T-helper 2 cell (primary cell): ENCODE results near the gene TSPAN11.
A peak's percentile ranks its signal among the peaks of the same experiment; 100 is the strongest.

Experiments
- DNase-seq, 5 experiments: peaks; one replicate each; pipeline versions ENCODE4 v3.0.0 to v3.0.0-alpha.2; 2012 to 2022

Gene TSPAN11

DNA sequence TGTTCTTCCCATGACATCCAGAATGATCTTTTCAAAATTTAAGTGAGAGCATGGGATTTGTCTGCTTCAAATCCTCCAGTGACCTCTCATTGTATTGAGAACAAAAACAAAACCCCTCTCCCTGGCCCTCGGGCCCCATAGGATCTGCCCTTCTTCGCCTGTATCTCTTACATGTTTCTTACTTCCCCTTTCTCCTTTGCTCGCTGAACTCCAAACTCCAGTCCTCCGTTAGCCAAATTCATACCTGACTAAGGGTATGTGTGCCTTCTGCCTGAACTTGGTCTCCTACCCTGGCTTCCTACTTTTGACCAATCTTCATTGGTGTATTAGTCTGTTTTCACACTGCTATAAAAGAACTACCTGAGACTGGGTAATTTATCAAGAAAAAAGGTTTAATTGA, 13.2 kb upstream of the TSPAN11 start:
- no peak for DNase-seq

DNA sequence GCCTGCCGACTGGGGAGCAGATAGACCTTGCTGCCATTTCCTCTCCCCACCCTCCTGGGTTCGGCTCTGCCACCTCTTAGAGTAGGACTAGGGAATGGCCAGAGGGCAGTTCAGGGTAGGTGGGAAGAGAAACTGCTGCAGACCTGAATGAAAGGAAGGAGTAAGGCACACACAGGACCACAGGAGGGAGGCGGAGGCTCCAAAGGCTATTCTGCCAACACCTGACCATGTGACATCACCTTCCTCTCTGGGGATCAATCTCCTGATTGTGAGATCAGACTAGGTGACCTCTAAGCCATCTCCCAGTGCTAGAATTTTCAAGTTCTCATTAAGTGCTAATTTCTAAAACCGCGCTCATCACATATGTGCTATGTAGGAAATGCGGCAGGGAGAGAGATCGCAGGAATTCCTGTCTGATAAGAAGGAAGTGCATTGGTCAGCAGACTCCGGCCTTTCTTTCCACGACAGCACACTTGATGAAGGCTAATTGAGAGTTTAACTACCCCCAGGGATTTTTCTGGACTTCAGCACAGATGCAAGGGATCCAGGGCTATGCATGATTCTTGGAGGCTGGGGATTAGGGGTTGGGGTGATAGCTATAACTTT, 11.5 kb upstream of the TSPAN11 start:
- no peak for DNase-seq

DNA sequence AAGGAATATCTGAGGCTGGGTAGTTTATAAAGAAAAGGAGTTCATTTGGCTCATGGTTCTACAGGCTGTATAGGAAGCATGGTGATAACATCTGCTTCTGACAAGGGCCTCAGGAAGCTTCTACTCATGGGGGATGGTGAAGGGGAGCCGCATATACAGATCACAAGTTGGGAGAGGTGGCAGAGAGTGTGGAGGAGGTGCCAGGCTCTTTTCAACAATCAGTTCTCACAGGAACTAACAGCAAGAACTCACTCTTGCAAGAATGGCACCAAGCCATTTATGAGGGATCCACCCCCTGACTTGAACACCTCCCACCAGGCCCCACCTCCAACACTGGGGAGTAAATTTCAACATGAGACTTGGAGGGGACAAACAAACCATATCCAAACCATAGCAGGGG, 3.5 kb upstream of the TSPAN11 start:
- DNase-seq = no peak

DNA sequence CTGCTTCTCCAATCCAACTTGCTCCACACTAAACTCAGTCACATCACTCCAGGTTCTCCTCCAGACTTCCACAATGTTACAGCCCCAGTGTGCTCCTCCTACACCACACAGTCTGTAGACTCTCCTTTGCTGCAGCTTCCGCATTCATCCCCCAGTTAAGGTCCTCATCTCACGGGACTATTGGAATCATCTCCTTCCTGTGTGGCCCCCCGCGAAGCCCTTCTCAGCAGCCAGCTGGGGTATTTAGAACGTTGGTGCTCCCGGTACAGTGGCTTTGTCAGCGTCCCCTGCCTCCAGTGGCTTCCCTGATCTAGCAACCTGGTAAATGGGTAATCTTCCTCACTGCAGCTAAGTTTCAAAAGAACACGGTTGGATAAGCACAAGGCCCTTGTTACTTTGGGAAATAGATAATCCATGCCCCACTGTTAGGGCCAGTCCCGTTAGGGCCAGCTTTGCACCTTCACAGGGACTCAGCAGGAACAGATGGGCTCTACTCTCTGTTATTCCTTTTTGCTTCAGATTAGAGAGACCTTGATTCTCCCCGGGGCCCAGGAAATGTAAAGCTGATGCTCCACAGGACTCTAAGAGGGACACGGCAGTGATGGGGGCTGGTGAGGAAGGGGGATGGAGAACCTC, 823 bp upstream of the TSPAN11 start:
- no peak for DNase-seq

DNA sequence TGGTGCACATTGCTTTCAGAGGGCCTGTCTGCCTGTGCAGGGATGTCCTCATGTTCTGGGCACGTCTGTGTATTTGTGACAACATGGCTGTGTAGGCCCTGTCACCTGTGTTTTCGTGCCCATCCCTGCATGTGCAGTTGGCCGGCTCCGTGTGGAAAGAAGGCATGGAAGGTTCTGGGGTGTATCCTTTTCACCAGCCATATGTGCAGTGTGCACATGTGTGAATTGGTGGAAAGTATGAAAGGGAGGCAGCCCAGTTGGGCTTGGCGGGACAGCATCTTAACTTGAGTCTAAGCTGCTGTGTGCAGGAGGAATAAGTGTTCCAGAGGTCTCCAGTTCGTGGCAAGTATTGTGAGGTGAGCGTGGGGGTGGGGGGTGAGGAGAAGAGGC, 669 bp downstream of the TSPAN11 start:
- no peak for DNase-seq

DNA sequence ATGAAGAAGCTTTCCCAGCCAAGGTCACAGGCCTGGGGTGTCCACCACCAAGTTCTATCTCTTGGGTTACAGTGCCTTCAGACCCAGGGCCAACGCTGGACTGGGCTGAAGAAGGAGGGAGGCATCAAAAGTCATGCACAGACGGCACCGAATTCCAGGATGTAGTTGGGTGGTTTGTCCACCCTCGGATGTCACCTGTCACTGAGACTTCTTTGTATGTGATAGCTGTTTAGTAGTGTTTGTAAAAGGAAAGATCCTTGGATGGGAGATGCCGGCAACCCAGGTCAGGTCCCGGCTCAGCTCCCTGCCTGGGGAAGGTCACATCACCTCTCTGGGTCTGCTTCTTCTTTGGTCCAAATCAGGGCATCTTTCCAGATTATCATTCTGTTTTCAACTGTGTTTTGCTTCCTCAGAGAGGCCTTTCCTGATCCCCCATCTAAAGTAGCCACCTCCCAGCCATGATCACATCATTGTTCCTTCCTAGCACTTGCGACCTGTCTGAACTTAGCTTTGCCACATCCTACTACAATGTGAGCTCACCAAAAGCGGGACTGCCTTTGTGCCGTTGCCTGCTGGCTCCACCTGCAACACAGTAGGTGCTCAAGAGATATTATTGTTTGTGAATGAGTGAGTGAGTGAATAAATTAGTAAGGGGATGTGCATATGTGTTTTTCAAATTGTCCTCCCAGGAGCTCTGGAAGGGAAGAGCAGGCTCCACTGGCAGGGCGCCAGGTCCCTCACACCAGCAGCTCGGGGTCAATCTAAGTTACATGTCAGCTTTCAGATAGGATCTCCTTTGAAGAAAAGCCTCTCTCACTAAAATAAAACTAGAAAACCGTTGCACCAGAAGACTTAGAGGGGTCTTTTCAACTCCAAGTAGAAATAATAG, 2.1 kb downstream of the TSPAN11 start:
- DNase-seq = no peak

DNA sequence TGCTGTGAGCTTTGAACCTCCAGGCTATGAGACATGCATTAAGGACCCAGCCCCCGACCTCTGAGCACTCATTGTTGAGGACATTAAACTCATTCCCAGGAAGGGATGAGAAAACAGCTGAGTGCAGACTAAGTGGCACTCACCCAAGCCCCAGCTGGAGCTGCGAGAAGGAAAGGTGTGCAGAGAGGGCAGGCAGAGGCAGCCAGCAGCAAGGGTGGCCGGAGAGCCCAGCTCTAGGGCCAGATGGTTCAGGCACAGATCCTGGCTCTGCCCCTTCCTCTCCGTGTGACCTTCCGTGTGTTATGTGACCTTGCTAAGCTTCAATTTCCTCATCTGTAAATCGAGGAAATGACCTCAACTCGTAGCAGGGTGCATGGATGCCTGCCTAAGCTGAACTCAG, 3.7 kb downstream of the TSPAN11 start:
- no peak for DNase-seq

DNA sequence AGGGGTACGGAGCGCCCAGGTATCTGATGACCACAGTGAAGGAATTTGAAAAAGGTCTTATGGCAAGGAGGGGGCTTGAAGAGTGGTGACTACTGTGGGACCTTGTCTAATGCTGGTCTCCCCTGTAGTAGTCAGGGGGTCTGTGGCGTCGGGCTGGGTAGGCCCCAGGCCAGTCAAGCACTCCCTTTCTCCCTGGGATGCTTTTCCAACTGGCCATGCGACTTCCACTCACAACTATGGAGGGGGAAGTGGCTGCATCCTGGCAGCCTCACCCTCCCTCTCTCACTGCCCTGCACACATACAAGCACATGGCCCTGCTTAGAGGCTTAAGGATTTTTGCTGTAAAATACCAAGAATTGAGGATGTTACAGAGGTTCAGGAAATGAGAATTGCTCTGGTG, 4.1 kb downstream of the TSPAN11 start:
- DNase-seq = no peak

DNA sequence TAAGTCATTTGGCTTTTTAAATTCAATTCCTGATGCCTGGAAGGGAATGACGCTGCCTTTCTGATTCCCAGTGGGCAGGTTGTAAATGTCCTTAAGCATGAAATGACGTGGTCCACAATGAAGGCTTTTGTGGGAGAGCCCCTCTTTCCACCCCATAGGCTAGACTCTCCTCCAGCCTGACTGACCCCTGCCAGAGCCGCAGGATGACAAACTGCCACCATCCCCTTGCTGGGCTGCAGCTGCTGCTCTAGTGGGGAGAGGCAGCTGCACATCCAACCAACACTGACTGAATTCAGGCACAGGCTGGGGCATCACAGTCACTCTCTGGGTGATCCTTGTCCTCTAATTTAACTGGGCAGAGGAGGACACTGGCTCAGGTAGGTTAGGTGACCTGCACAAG, 6.3 kb downstream of the TSPAN11 start:
- DNase-seq = no peak

DNA sequence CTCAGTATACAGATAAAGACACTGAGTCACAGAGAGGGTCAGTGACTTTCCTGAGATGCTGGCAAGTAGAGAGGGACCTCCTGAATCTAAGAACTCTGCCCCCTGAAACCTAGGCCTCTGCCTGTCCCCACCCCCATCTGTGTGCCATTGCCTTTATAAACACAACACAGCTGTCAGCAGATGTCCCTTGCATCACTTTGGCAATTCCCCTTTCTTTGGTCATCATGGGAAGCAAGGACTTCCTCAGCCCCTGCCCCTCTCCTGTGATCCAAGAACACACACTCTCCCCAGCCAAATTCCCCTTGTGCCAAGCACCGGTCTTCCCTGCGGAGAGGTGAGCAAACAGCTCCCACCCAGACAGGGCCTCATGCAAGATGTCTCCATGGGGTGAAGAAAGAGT, 8.3 kb downstream of the TSPAN11 start:
- DNase-seq = no peak

DNA sequence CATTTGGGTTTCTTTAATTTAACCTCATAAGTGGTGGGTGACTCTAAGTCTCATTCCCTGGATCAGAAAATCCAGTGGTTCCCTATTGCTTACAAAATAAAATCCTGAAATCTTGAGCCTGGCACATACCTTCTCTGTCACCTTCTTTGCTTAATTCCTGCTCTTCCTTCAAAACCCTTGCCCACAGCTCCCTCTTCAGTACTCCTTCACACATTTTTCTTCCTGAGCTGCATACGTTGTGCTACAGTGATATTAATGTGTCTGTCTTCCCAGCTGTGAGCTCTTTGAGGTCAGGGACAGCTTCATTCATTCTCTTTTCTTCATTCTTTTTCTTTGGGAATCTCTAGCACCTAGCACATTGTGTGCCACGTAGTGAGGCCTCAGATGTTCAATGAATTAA, 9.5 kb downstream of the TSPAN11 start:
- DNase-seq = no peak

DNA sequence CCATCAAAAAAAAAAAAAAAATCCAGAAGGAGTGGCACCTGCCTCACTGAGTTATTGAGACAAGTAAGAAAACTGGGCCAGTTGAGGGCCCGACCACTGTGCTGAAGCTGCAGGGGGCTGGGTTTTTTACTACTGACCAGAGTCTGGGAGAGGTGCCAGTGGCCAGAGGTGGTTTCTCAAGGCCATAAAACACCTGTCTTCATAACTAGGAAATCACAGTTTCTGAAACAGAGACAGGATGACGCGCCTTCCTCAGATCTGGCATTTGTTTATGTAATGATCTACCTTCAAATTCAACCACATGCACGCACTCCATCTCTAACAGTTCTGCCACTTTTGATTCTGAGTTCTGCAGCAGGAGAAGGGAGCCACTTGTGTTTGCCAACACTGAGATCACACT, 12.7 kb downstream of the TSPAN11 start:
- DNase-seq = no peak

DNA sequence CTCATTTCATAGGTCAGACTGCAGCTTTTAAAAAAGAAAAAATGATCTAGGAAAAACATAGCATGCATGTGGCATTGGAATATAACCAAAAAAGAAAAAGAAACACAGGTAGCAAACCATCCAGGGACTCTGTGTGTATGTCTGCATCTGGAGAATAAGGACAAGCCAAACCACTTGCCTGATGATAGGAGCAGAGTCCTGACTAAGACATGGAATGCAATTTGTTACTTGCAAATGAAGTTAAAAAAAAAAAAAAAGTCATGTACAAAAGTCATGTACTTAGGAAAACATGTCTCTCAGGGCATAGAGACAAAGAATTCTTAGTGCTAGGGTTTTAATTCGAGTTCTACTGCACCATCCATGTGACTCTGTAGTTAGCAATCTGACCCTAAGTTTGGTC, 15.9 kb downstream of the TSPAN11 start:
- no peak for DNase-seq

DNA sequence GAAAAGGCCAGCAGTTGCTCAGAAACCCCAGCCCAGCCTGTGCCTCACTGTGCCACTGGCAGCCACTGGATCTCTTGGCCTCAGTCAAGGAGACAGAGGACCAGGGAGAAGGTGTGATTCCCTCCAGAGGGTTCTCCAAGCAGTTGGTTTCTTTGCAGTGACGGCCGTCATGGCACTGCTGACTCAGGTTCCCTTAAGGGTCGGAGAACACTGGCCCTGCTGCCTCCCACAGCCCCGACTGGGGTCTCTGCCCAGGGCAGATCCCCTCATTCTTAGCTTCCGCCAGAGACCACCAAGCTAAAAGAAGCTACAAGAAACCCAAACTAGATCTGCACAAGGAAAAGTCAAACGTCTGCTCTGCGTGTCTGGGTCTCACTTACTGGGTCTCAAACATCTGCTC, 16.4 kb downstream of the TSPAN11 start:
- DNase-seq = no peak

DNA sequence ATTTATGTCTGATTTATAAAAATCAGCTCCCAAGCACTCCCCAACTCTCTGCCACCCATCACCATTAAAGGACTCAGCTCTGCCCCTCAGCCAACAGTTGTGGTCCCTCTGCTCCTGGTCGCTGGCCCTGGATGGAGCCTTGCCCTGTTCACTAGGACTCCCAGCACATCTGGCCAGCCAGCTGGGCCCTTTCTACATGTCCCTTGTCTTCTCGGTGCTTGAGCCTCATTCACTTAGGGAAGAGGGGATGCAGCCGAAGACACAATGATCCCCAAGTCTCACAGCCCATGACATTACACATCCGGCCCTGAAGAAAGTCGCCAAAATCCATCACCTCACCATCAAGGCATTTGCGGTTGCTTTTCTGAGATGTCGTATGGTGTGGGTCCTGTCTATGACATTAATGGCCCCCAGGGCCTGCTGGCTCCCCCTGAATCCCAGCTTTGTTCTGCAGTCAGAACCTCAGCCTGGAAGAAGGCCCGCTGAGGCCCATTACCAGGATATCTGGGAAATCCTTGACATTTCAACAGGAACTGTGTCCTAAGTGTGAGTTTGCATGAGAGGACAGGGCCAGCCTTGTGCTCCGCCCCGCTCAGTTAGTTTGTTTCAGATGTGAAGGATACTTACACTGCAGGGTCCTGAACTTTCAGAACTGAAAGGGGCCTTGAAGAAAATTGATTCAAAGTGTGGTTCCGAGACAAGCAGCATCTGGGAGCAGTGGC, 19.1 kb downstream of the TSPAN11 start:
- DNase-seq = no peak

DNA sequence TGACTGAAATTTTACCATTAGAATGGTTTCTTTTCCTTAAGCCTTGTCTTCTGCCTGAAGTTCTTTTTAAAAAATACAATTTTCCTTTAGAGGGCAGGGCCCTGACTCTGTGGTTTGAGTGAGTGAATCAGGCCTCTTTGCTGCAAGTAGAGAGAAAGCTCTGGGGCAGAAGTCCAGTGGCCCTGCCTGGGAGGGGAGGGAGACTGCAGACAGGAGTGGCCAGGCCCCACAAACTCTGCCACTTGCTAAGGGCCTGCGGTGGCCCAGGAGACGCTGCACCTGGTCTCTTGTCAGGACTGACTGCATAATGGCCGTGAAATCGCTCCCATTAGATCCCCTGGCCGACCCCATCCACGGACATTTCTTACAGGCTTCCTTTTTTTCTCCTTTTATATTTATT, 25.5 kb downstream of the TSPAN11 start:
- DNase-seq = no peak

DNA sequence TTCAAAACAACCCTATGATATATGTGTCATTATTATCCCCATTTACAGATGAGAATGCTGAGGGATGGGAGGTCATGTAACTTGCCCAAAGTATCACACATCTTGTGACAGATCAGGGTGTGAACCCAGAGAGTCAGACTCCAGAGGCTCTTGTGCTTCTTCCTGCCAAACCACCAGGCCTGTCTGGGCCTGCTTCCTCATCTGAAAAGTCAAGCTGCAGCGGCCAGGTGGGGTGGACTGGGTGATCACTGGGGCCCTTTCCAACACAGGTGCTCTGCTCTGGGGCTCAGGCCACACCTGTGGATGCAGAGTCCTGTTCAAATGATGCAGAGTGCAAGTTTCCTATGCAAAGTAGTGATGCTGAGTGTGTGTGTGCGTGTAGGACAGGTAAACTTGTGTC, 26.7 kb downstream of the TSPAN11 start:
- peak in 1 of 5 experiments; percentile 14 for DNase-seq

DNA sequence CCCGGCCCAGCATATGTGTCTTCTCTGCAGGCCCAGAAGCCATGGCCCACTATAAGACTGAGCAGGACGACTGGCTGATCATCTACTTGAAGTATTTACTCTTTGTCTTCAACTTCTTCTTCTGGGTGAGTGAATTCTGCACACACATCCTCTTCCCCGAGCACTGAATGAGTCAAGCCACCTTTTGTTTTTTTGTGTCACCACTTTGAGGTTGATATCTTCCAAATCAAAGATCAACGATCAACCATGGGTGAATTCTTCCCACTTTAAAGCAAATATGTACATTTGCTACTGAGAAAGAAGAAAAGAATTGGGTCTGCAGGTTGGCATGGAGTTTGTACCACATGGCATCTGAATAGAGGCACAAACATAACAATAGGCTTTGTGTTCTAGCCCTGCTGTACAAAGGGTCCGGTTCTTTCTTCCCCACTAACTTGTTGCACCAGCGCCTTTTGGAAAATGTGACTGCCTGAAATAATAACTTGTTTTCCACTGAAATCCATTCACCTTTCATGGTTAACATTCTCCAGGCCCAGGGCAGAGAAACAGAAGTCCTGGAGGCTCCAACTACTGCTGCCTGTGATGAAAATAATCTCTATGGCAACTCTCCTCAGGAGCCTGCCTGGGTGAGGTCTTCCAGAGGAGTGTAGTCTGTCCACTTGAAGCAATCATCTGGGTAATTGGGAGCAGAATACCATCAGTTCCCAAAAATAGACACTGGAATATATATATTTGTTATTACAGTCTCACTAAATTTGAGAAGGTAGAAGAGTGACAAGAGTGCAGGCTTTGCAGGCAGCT, 27.6 kb downstream of the TSPAN11 start:
- peak in 1 of 5 experiments; percentile 83 for DNase-seq

DNA sequence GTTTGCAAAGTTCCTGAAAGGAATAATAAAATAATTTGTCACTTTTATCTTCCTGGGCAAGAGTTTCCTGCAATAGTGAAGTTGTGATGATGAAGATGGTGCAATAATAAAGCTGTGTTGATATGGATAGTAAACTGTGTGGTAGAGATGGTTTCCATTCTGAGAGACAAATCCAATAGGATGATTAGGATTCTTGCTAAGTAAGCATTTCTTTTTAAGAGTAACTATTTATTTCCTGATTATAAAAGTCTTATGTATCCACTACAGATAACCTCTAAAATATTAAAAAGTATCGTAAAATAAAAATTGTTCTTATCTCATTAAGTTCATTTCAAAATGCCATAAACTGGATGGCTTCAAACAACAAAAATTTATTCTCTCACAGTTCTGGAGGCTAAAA, 28.7 kb downstream of the TSPAN11 start:
- DNase-seq = no peak

DNA sequence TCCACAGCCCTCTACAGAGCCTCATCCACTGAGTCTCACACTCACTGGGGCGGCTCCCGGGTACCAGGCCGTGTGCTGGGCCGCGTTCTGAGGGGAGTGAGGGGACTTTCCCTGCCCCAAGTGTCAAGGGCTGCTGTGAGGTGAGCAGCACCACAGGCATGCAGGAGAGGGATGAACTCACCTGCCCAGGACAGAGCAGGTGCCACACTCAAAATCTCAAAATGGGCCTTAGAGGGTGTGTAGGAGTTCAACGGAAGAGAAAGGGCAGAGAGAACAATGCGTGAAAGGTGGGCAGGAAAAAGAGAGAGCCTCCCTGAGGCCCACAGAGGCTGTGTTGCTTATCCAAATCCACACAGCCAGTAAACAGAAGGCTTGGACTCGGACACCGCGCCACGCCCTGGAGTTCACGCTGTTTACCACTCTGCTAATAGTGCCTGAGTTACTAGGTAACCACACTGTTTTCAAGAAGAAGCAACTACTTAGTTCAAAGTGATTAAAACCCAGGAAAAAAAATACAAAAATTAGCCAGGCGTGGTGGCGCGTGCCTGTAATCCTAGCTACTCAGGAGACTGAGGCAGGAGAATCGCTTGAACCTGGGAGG, 32.7 kb downstream of the TSPAN11 start:
- no peak for DNase-seq

DNA sequence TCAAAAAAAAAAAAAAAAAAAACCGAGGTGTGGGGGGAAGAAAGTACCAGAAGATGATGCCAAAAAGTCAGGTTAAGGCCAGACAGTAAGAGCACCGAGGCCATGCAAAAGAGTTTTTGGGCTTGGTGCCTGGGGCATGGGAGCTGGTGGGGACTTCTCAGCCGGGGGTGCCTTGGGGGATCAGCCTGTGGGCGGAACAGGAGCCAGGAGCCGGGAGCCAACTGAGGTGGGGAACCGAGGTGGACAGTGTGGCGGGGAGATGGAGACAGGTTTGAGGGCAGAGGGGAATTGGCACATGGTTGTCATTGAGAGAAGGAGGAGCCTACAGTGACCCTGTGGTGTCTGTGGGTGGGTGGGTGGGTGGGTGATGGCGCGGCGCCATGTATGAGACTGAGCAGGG, 33.2 kb downstream of the TSPAN11 start:
- no peak for DNase-seq

DNA sequence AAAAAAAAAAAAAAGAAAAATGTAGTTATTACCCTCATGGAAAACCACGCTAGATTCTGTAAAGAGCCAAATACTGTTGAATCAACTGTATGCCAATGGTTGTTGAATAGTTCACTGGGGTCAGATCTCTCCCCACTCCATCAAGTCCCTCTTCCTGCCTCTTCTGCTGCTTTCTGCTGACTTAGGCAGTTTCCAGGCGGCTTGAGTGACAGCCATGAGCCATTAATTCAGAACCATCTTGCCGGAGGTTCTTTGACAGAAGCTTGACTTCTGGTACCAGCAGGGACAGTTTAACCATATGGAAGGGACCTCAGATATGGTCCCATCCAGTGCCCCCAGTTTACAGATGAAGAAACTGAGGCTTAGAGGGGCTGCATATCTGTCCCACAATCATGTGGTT, 34.5 kb downstream of the TSPAN11 start:
- DNase-seq = no peak
